H1 (cell line): ENCODE results near the gene HIPK2. TPM values are rescaled to one million over a fixed set of nuclear protein-coding genes. Genes with fewer than 3 reads are reported as not detected.
A peak's percentile ranks its signal among the peaks of the same experiment; 100 is the strongest.

Experiments
- CTCF ChIA-PET: fragments of 300-600 bp; sonication (Branson Sonifier 250); formaldehyde crosslinking; loops from one replicate; lab custom pipeline; 2021; ENCODE audit not compliant: partially characterized antibody; lab: Charles Lee
- POLR2A ChIA-PET: fragments of 300-600 bp; sonication (Branson Sonifier 250); formaldehyde crosslinking; loops from one replicate; lab custom pipeline; 2021; ENCODE audit warnings: inconsistent platforms; ENCODE audit not compliant: partially characterized antibody; lab: Charles Lee
- DNase-seq, 2 experiments: peaks; one replicate each; pipeline versions ENCODE4 v3.0.0 to v3.0.0-alpha.2; 2010 to 2022; ENCODE audit warnings: low spot score in 2 of 2, low read depth in 1 of 2, mixed read lengths in 1 of 2
- FAIRE-seq: peaks from 2 replicates; lab custom pipeline; 2011; peaks lifted over from hg19 to GRCh38; lab: Jason Lieb, UNC
- H2AFZ ChIP-seq: 2 replicates; pipeline ENCODE4 v1.8.1; 2012; ENCODE audit warnings: low read length, inconsistent platforms
- H2AK5ac ChIP-seq: 2 replicates; pipeline ENCODE4 v1.6.1; 2013; ENCODE audit warnings: low read depth, low read length
- H2BK120ac ChIP-seq: replicated peaks from 2 replicates; pipeline ENCODE3; 2013; ENCODE audit warnings: low read depth, low read length, inconsistent platforms
- H2BK12ac ChIP-seq: 2 replicates; pipeline ENCODE4 v1.6.1; 2013; ENCODE audit warnings: low read depth, low read length
- H2BK15ac ChIP-seq: 2 replicates; pipeline ENCODE4 v1.6.1; 2013; ENCODE audit warnings: low read length
- H2BK20ac ChIP-seq: 2 replicates; pipeline ENCODE4 v1.6.1; 2013; ENCODE audit warnings: low read length
- H2BK5ac ChIP-seq: 2 replicates; pipeline ENCODE4 v1.6.1; 2013; ENCODE audit warnings: low read depth, low read length
- H3K14ac ChIP-seq: 2 replicates; pipeline ENCODE4 v1.6.1; 2013; ENCODE audit warnings: inconsistent platforms; ENCODE audit not compliant: insufficient read length
- H3K18ac ChIP-seq: 2 replicates; pipeline ENCODE4 v1.6.1; 2013; ENCODE audit warnings: low read length; ENCODE audit errors: extremely low read depth
- H3K23ac ChIP-seq: 2 replicates; pipeline ENCODE4 v1.6.1; 2013; ENCODE audit warnings: inconsistent platforms; ENCODE audit not compliant: insufficient read length
- H3K23me2 ChIP-seq: 2 replicates; pipeline ENCODE4 v1.6.1; 2013; ENCODE audit warnings: low read depth, low read length
- H3K27ac ChIP-seq: 2 replicates; pipeline ENCODE4 v1.6.1; 2011; ENCODE audit warnings: low read depth, low read length, inconsistent platforms
- H3K27me3 ChIP-seq, 4 experiments: replicated peaks in 1 of 4; 1 replicate in 1 of 4; 2 replicates in 3 of 4; pipeline versions ENCODE4 v1.6.1 to v1.8.1; 2011 to 2013; ENCODE audit warnings: low read length in 3 of 4, mild to moderate bottlenecking in 3 of 4, inconsistent platforms in 2 of 4, mixed read lengths in 2 of 4, moderate library complexity in 1 of 4; ENCODE audit not compliant: control insufficient read depth in 3 of 4, insufficient read depth in 3 of 4; ENCODE audit errors: extremely low read depth in 1 of 4
- H3K36me3 ChIP-seq, 4 experiments: 2 replicates each; pipeline versions ENCODE4 v1.6.1 to v1.8.1; 2011 to 2013; ENCODE audit warnings: mild to moderate bottlenecking in 4 of 4, low read length in 3 of 4, moderate library complexity in 2 of 4, control low read depth in 1 of 4, inconsistent platforms in 1 of 4; ENCODE audit not compliant: insufficient read depth in 4 of 4, control insufficient read depth in 2 of 4
- H3K4ac ChIP-seq: replicated peaks from 2 replicates; pipeline ENCODE3; 2013; ENCODE audit warnings: low read length, low read depth, mixed read lengths, inconsistent platforms; ENCODE audit not compliant: insufficient read length
- H3K4me1 ChIP-seq, 4 experiments: replicated peaks in 1 of 4; 1 replicate in 1 of 4; 2 replicates in 3 of 4; pipeline versions ENCODE4 v1.6.1 to v1.8.1; 2011 to 2013; ENCODE audit warnings: low read length in 3 of 4, inconsistent platforms in 2 of 4, mixed read lengths in 1 of 4; ENCODE audit not compliant: insufficient read depth in 4 of 4, control insufficient read depth in 3 of 4
- H3K4me2 ChIP-seq, 2 experiments: 2 replicates each; pipeline versions ENCODE4 v1.6.1 to v1.8.1; 2011 to 2013; ENCODE audit warnings: low read depth in 2 of 2, low read length in 2 of 2, control low read depth in 1 of 2, inconsistent platforms in 1 of 2, mild to moderate bottlenecking in 1 of 2; ENCODE audit not compliant: insufficient read depth in 1 of 2
- H3K4me3 ChIP-seq, 4 experiments: fragments of 200-600, 300-600 bp in 1 of 4; sonication (generic), shearing (Covaris generic), sonication (Bioruptor Twin) in 1 of 4; 2 replicates each; pipeline versions ENCODE4 v1.5.1 to v1.8.1; 2011 to 2016; ENCODE audit warnings: low read length in 4 of 4, low read depth in 3 of 4, control low read depth in 2 of 4, inconsistent platforms in 2 of 4, mild to moderate bottlenecking in 2 of 4, mixed read lengths in 1 of 4, moderate library complexity in 1 of 4; ENCODE audit not compliant: insufficient read depth in 2 of 4; ENCODE audit errors: extremely low read depth in 1 of 4
- H3K56ac ChIP-seq: replicated peaks from 2 replicates; pipeline ENCODE3; 2013; ENCODE audit warnings: low read depth, mild to moderate bottlenecking, mixed read lengths, low read length, inconsistent platforms; ENCODE audit not compliant: insufficient read length
- H3K79me1 ChIP-seq: 2 replicates; pipeline ENCODE4 v1.6.1; 2013; ENCODE audit warnings: low read depth, low read length, control low read depth
- H3K79me2 ChIP-seq, 2 experiments: 2 replicates each; pipeline versions ENCODE4 v1.6.1 to v1.8.1; 2012 to 2013; ENCODE audit warnings: low read length in 2 of 2, mild to moderate bottlenecking in 2 of 2, inconsistent platforms in 1 of 2; ENCODE audit not compliant: insufficient read depth in 2 of 2, control insufficient read depth in 1 of 2
- H3K9ac ChIP-seq, 4 experiments: replicated peaks in 1 of 4; 1 replicate in 1 of 4; 2 replicates in 3 of 4; pipeline versions ENCODE4 v1.6.1 to v1.8.1; 2011 to 2013; ENCODE audit warnings: low read depth in 3 of 4, low read length in 3 of 4, control low read depth in 2 of 4, mild to moderate bottlenecking in 2 of 4, moderate library complexity in 2 of 4, inconsistent platforms in 1 of 4; ENCODE audit errors: extremely low read depth in 1 of 4
- H3K9me3 ChIP-seq, 2 experiments: 2 replicates each; pipeline versions ENCODE4 v1.6.1 to v1.8.1; 2012 to 2013; ENCODE audit warnings: mild to moderate bottlenecking in 2 of 2, moderate library complexity in 2 of 2, control low read depth in 1 of 2, inconsistent platforms in 1 of 2, low read depth in 1 of 2, low read length in 1 of 2, mixed read lengths in 1 of 2; ENCODE audit not compliant: insufficient read depth in 2 of 2
- H4K20me1 ChIP-seq, 2 experiments: replicated peaks in 1 of 2; 2 replicates each; pipeline versions ENCODE3 to v1.8.1; 2011 to 2013; ENCODE audit warnings: inconsistent platforms in 2 of 2, low read length in 2 of 2, mild to moderate bottlenecking in 1 of 2; ENCODE audit not compliant: insufficient read depth in 2 of 2, control insufficient read depth in 1 of 2
- H4K5ac ChIP-seq: 2 replicates; pipeline ENCODE4 v1.6.1; 2013; ENCODE audit warnings: low read length, low read depth, mixed read lengths, inconsistent platforms; ENCODE audit not compliant: insufficient read length
- H4K8ac ChIP-seq: 2 replicates; pipeline ENCODE4 v1.8.0; 2013; ENCODE audit warnings: mild to moderate bottlenecking, moderate library complexity, low read length, inconsistent platforms; ENCODE audit not compliant: insufficient read depth; ENCODE audit errors: extremely low read depth
- H4K91ac ChIP-seq: replicated peaks from 2 replicates; pipeline ENCODE3; 2013; ENCODE audit warnings: low read length, mixed read lengths, inconsistent platforms; ENCODE audit not compliant: insufficient read length
- GABPA ChIP-seq: IDR thresholded peaks from 2 replicates; pipeline ENCODE4 v1.6.1; 2011; ENCODE audit warnings: mild to moderate bottlenecking, low read length, moderate library complexity, borderline replicate concordance; ENCODE audit not compliant: insufficient read depth
- JUN ChIP-seq: IDR thresholded peaks from 2 replicates; pipeline ENCODE4 v1.6.1; 2011; ENCODE audit warnings: low read depth, mild to moderate bottlenecking, improper control_type of control experiment, low read length
- JUND ChIP-seq: IDR thresholded peaks from 2 replicates; pipeline ENCODE4 v1.6.1; 2011; ENCODE audit warnings: mild to moderate bottlenecking, improper control_type of control experiment, low read length
- KDM1A ChIP-seq: fragments of 200-600, 300-600 bp; sonication (generic); IDR thresholded peaks from 2 replicates; pipeline ENCODE4 v1.7.1; 2016; ENCODE audit warnings: mild to moderate bottlenecking, low read length, borderline replicate concordance
- RNF2 ChIP-seq: fragments of 200-900, 300-1000 bp; sonication (generic); IDR thresholded peaks from 2 replicates; pipeline ENCODE4 v1.7.1; 2016; ENCODE audit warnings: borderline replicate concordance, low read depth, mild to moderate bottlenecking, antibody characterized with exemption, low read length; ENCODE audit not compliant: poor library complexity, severe bottlenecking; ENCODE audit errors: missing control alignments
- SAP30 ChIP-seq: fragments of 300-600 bp; sonication (generic); IDR thresholded peaks from 2 replicates; pipeline ENCODE4 v1.7.1; 2012; ENCODE audit warnings: low read length, moderate library complexity, mild to moderate bottlenecking, inconsistent platforms; ENCODE audit not compliant: insufficient read depth, insufficient replicate concordance
- SRF ChIP-seq: IDR thresholded peaks from 2 replicates; pipeline ENCODE4 v1.6.1; 2011; ENCODE audit warnings: mild to moderate bottlenecking, low read depth, low read length, moderate library complexity
- TAF1 ChIP-seq: IDR thresholded peaks from 2 replicates; pipeline ENCODE4 v1.6.1; 2011; ENCODE audit warnings: mild to moderate bottlenecking, low read depth, low read length
- WGBS, 2 experiments: shearing (Covaris generic) in 1 of 2; methylation state at CpG; one replicate each; pipeline versions ENCODE4 v1.1.6 to v1.1.7; 2013 to 2015; ENCODE audit warnings: low lambda C conversion rate in 2 of 2, mixed read lengths in 2 of 2, inconsistent platforms in 1 of 2, low coverage in 1 of 2, missing lambda C conversion rate in 1 of 2; ENCODE audit not compliant: insufficient replicate concordance in 2 of 2, insufficient coverage in 1 of 2, insufficient read length in 1 of 2; ENCODE audit errors: extremely low coverage in 1 of 2, missing lambda C conversion rate in 1 of 2; 5-methylcytosine and 5-hydroxymethylcytosine counted together
- polyA plus RNA-seq, 7 experiments: library from polyadenylated mRNA; depleted of rRNA in 3 of 7; stranded (reverse) in 5 of 7; unstranded in 2 of 7; fragments of >200 nt in 5 of 7; fragments of 200-250 nt in 2 of 7; gene quantifications; 1 replicate in 5 of 7; 2 replicates in 1 of 7; 4 replicates in 1 of 7; pipeline versions ENCODE4 v1.2.1 to v1.2.3, GENCODE V29; 2011 to 2013; ENCODE audit warnings: missing spikeins in 2 of 7, mixed read lengths in 2 of 7
- total RNA-seq: library from RNA; stranded (reverse); fragmentation: NEBNext Ultra II Directional; extraction: Animal tissue kit (Norgen Biotek cat#: 25700); gene quantifications from 2 replicates; pipeline ENCODE4 v1.2.1, GENCODE V29; 2021

Gene HIPK2
- total and polyA plus RNA-seq, 2 of the 8 experiments (the other 6 are each of a cell fraction or from before 2014, with no cell fraction given), result 8.3 to 24.3 TPM

DNA sequence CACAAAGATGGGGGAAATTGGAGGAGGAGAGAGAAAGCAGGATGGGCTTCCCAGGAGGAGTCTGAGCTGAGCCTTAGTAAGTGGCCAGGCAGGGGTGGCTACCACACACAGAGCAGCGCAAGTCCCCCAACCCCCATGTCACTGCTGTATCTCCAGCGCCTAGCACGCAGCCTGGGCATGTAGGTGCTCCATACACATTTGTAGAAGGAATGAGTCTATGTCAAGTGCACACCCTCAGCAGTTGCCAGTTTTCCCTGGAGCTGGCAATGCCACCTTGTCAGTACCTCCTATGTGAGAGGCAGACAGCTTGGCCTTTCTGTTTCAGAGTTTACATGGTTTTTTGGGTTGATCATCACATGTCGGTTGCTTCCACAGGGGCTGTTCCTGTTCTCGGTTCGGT, 138.2 kb downstream of the HIPK2 start:
- DNase-seq, result no peak
- Histone ChIP-seq H3K27ac (no peak overlapping the region), H2BK12ac (no peak overlapping the region), H3K79me2 (no peaks in the 10 kb centered on the region), H3K4ac (no peak overlapping the region), H3K23me2 (no peaks in the 10 kb centered on the region), H2BK20ac (no peak overlapping the region), H3K79me1 (no peaks in the 10 kb centered on the region), H2BK5ac (0 out of 2 replicates have a peak overlapping the region, but pooled peaks have one; percentile 52), H2BK120ac (no peak overlapping the region), H3K36me3 (no peaks in the 10 kb centered on the region), H3K56ac (no peak overlapping the region), H2AFZ (no peak overlapping the region), H3K9ac (no peak overlapping the region), H3K4me3 (no peak overlapping the region), H4K8ac (no peak overlapping the region), H3K4me1 (peaks cover 0 to 3% (median 2%) of the 10 kb centered on the region in 4 experiments; a peak in 5 of 7 replicates), H3K18ac (no peak overlapping the region), H3K4me2 (no peak overlapping the region), H4K5ac (no peak overlapping the region), H4K91ac (no peak overlapping the region), H2BK15ac (no peak overlapping the region), H3K23ac (no peak overlapping the region), H3K9me3 (no peaks in the 10 kb centered on the region), H2AK5ac (no peak overlapping the region; the same call in 1 of the 2 replicates), H3K27me3 (no peaks in the 10 kb centered on the region), H4K20me1 (no peaks in the 10 kb centered on the region)
- FAIRE-seq, result no peak
- 89% methylated on average over 6 of the region's 6 CpGs; no CpG with 5 or more reads in 1 of the 2 experiments for WGBS, 2 experiments
- POLR2A ChIA-PET, result no interaction called here
- no peak for TF ChIP-seq SAP30
- no peak for TF ChIP-seq JUND
- TF ChIP-seq TAF1, result no peak
- TF ChIP-seq SRF, result no peak
- TF ChIP-seq GABPA, result no peak
- TF ChIP-seq KDM1A, result no peak
- TF ChIP-seq JUN, result no peak
- TF ChIP-seq RNF2, result no peak
- TF ChIP-seq, all 59 proteins: peak for 0
- H3K14ac ChIP-seq, result no peak overlapping the region
- CTCF ChIA-PET, result interaction anchor here (0.7 to 8.1 kb wide), 6 partner anchors 20 to 366 kb away, joined by 3 to 76 read pairs (median 3); no protein-coding TSS in a partner anchor
